Endothelial cell of umbilical vein (primary cell): Measurements from ENCODE around the gene C10orf143. TPM values are rescaled to one million over a fixed set of nuclear protein-coding genes. Genes with fewer than 3 reads are reported as not detected.

Experiments used
- BruUV-seq: library from RNA; stranded (reverse); fragments of 400-500 nt; replicated peaks from 2 replicates; lab custom pipeline; 2021; lab: Mats Ljungman, UMichigan
- CTCF ChIA-PET: fragments of 300-600, 350-600 bp; sonication (Branson Sonifier 250); formaldehyde crosslinking; loops from one replicate; lab custom pipeline; 2021; ENCODE audit warnings: antibody characterized with exemption, inconsistent platforms; lab: Charles Lee
- POLR2A ChIA-PET: fragments of 300-600, 350-600 bp; sonication (Branson Sonifier 250); formaldehyde crosslinking; loops from one replicate; lab custom pipeline; 2021; ENCODE audit warnings: antibody characterized with exemption, inconsistent platforms; lab: Charles Lee
- DNase-seq: peaks from one replicate; pipeline ENCODE4 v3.0.0-alpha.2; 2011; ENCODE audit warnings: low read depth, low spot score
- FAIRE-seq: peaks from 2 replicates; lab custom pipeline; 2011; peaks lifted over from hg19 to GRCh38; lab: Jason Lieb, UNC
- H2AFZ ChIP-seq: 2 replicates; pipeline ENCODE4 v1.6.0; 2012; ENCODE audit warnings: low read depth, low read length, control low read depth, inconsistent platforms
- H3K27ac ChIP-seq: 2 replicates; pipeline ENCODE4 v1.5.1; 2011; ENCODE audit warnings: low read depth, mild to moderate bottlenecking, control low read depth, low read length, moderate library complexity; ENCODE audit not compliant: insufficient read depth
- H3K27me3 ChIP-seq, 2 experiments: 2 replicates each; pipeline versions ENCODE4 v1.6.0 to v1.6.1; 2011; ENCODE audit warnings: low read length in 2 of 2, mixed read lengths in 1 of 2; ENCODE audit not compliant: control insufficient read depth in 2 of 2, insufficient read depth in 2 of 2
- H3K36me3 ChIP-seq, 2 experiments: 2 replicates in 1 of 2; 3 replicates in 1 of 2; pipeline ENCODE4 v1.5.1; 2011; ENCODE audit warnings: low read length in 2 of 2, mild to moderate bottlenecking in 1 of 2, moderate library complexity in 1 of 2; ENCODE audit not compliant: control insufficient read depth in 2 of 2, insufficient read depth in 2 of 2; ENCODE audit errors: extremely low read depth in 1 of 2
- H3K4me1 ChIP-seq: 3 replicates; pipeline ENCODE4 v1.5.1; 2011; ENCODE audit warnings: mild to moderate bottlenecking, low read length; ENCODE audit not compliant: control insufficient read depth, insufficient read depth; ENCODE audit errors: extremely low read depth
- H3K4me2 ChIP-seq: 2 replicates; pipeline ENCODE4 v1.6.1; 2011; ENCODE audit warnings: low read length, control low read depth, mixed read lengths; ENCODE audit not compliant: insufficient read depth
- H3K4me3 ChIP-seq, 3 experiments: fragments of 200-600 bp in 1 of 3; sonication (generic), shearing (Covaris generic) in 1 of 3; replicated peaks in 1 of 3; 2 replicates each; pipeline ENCODE4 v1.5.1; 2011 to 2016; ENCODE audit warnings: control low read depth in 3 of 3, low read length in 3 of 3, mild to moderate bottlenecking in 2 of 3, inconsistent platforms in 1 of 3, low read depth in 1 of 3, moderate library complexity in 1 of 3; ENCODE audit not compliant: insufficient read depth in 1 of 3
- H3K79me2 ChIP-seq: 2 replicates; pipeline ENCODE4 v1.6.0; 2012; ENCODE audit warnings: low read length, inconsistent platforms; ENCODE audit not compliant: control insufficient read depth, insufficient read depth
- H3K9ac ChIP-seq: replicated peaks from 2 replicates; pipeline ENCODE3; 2011; ENCODE audit warnings: low read length, control low read depth; ENCODE audit not compliant: insufficient read depth; ENCODE audit errors: extremely low read depth
- H3K9me1 ChIP-seq: replicated peaks from 3 replicates; pipeline ENCODE4 v1.6.0; 2011; ENCODE audit warnings: mild to moderate bottlenecking, low read length; ENCODE audit not compliant: control insufficient read depth, insufficient read depth; ENCODE audit errors: extremely low read depth
- H3K9me3 ChIP-seq: replicated peaks from 2 replicates; pipeline ENCODE4 v1.5.1; 2012; ENCODE audit warnings: low read length, inconsistent platforms; ENCODE audit not compliant: control insufficient read depth, insufficient read depth
- H4K20me1 ChIP-seq: replicated peaks from 2 replicates; pipeline ENCODE3; 2011; ENCODE audit warnings: mild to moderate bottlenecking, low read length; ENCODE audit not compliant: control insufficient read depth, insufficient read depth; ENCODE audit errors: extremely low read depth
- EZH2 ChIP-seq: IDR thresholded peaks from 2 replicates; pipeline ENCODE4 v1.6.1; 2012; ENCODE audit warnings: borderline replicate concordance, low read depth, mild to moderate bottlenecking, moderate library complexity, low read length, inconsistent platforms; ENCODE audit not compliant: severe bottlenecking
- FOS ChIP-seq: IDR thresholded peaks from 2 replicates; pipeline ENCODE4 v1.6.1; 2011; ENCODE audit warnings: mild to moderate bottlenecking, low read length, moderate library complexity, borderline replicate concordance; ENCODE audit not compliant: insufficient read depth
- GATA2 ChIP-seq: IDR thresholded peaks from 2 replicates; pipeline ENCODE4 v1.7.0; 2011; ENCODE audit warnings: low read depth, mild to moderate bottlenecking, moderate library complexity, mixed read lengths, low read length; ENCODE audit not compliant: insufficient read length, insufficient read depth
- JUN ChIP-seq: IDR thresholded peaks from 2 replicates; pipeline ENCODE4 v1.6.1; 2011; ENCODE audit warnings: borderline replicate concordance, low read depth; ENCODE audit not compliant: insufficient read length, insufficient read depth
- MYC ChIP-seq: IDR thresholded peaks from one replicate; pipeline ENCODE4 v1.6.1; 2011; ENCODE audit warnings: mild to moderate bottlenecking, low read depth, low read length
- POLR2A ChIP-seq: IDR thresholded peaks from 2 replicates; pipeline ENCODE4 v1.6.1; 2012; ENCODE audit warnings: low read depth, mild to moderate bottlenecking, control low read depth, low read length
- POLR2AphosphoS5 ChIP-seq: IDR thresholded peaks from 2 replicates; pipeline ENCODE4 v1.6.1; 2012; ENCODE audit warnings: low read depth, mild to moderate bottlenecking, control low read depth, low read length, moderate library complexity; ENCODE audit not compliant: insufficient read depth
- dilution Hi-C: fragments of 300-500 bp; cut with MboI; formaldehyde crosslinking; loops from one replicate; pipeline ENCODE4 v1.15.0; 2019; ENCODE audit warnings: low sequenced_read_pairs; ENCODE audit not compliant: extremely low pct_ligation_motif_present
- intact Hi-C: fragments of 100-400 bp; cut with micrococcal nuclease; formaldehyde crosslinking; loops from one replicate; pipeline ENCODE4 v1.10.0; 2022
- polyA plus RNA-seq, 4 experiments: library from polyadenylated mRNA; depleted of rRNA in 3 of 4; stranded (reverse) in 3 of 4; unstranded in 1 of 4; fragments of >200 nt; gene quantifications; 2 replicates each; pipeline versions ENCODE4 v1.2.1 to v1.2.3, GENCODE V29; 2011 to 2012; ENCODE audit warnings: missing spikeins in 1 of 4
- total RNA-seq: library from RNA; stranded (reverse); gene quantifications from 2 replicates; pipeline ENCODE4 v1.2.3, GENCODE V29; 2021
- TF ChIP-seq, protein P1 (sequence below), 2 donors: IDR thresholded peaks; 1 replicate in 1 of 2; 2 replicates in 1 of 2; pipeline ENCODE4 v1.5.1; 2011; ENCODE audit warnings: low read length in 2 of 2, mild to moderate bottlenecking in 2 of 2, moderate library complexity in 2 of 2, control low read depth in 1 of 2, inconsistent platforms in 1 of 2, low read depth in 1 of 2; ENCODE audit not compliant: insufficient read depth in 1 of 2; ENCODE audit errors: extremely low read depth in 1 of 2
- TF ChIP-seq, protein P2 (sequence below): IDR thresholded peaks from 2 replicates; pipeline ENCODE4 v1.6.1; 2011; ENCODE audit not compliant: insufficient read depth, insufficient read length

The C10orf143 gene
- total and polyA plus RNA-seq, 2 donors (not counting 3 experiments of a cell fraction or from before 2014, with no cell fraction given), result 0.26 to 0.44 TPM

GRCh38 chr10:130109796-130110245 lies 809 bp downstream of the C10orf143 start:
- peak overlapping the region; percentile 86 for H2AFZ ChIP-seq
- intact Hi-C loops (loop anchor here (2.0 kb wide), 3 partner anchors 145 to 1897 kb away; partner anchors contain the start of gene EBF3), dilution Hi-C loops (no loop called here)
- H3K79me2 ChIP-seq, result peaks cover 1% of the 10 kb centered on the region
- POLR2A ChIA-PET, result interaction anchor here (0.6 to 2.9 kb wide), 2 partner anchors 27 to 1075 kb away, joined by 3 to 24 read pairs; partner anchors contain the start of gene GLRX3
- H3K4me3 ChIP-seq, result peak overlapping the region; percentile 8 to 86 (median 73)
- no peaks in the 10 kb centered on the region for H3K9me1 ChIP-seq
- FAIRE-seq (peak; percentile 87), DNase-seq (peak; percentile 89)
- no peaks in the 10 kb centered on the region for H3K36me3 ChIP-seq
- CTCF ChIA-PET, result interaction anchor here (0.6 to 3.6 kb wide), 25 partner anchors 8 to 1931 kb away, joined by 3 to 46 read pairs (median 4); partner anchors contain the start of genes GLRX3 and MGMT
- TF ChIP-seq, protein P1, sequence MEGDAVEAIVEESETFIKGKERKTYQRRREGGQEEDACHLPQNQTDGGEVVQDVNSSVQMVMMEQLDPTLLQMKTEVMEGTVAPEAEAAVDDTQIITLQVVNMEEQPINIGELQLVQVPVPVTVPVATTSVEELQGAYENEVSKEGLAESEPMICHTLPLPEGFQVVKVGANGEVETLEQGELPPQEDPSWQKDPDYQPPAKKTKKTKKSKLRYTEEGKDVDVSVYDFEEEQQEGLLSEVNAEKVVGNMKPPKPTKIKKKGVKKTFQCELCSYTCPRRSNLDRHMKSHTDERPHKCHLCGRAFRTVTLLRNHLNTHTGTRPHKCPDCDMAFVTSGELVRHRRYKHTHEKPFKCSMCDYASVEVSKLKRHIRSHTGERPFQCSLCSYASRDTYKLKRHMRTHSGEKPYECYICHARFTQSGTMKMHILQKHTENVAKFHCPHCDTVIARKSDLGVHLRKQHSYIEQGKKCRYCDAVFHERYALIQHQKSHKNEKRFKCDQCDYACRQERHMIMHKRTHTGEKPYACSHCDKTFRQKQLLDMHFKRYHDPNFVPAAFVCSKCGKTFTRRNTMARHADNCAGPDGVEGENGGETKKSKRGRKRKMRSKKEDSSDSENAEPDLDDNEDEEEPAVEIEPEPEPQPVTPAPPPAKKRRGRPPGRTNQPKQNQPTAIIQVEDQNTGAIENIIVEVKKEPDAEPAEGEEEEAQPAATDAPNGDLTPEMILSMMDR (IDR thresholded peaks at IDR 0.05; ENCODE audit: extremely low read depth in 1 of 2, insufficient read depth in 1 of 2, low read depth in 1 of 2, low read length in 2 of 2), result peak; percentile 71 to 75
- TF ChIP-seq JUN, result no peak
- H3K9ac ChIP-seq, result peak overlapping the region; percentile 70
- H3K4me2 ChIP-seq, result peak overlapping the region; percentile 70
- peaks cover 13% of the 10 kb centered on the region for H3K4me1 ChIP-seq
- peak overlapping the region; percentile 65 for H3K27ac ChIP-seq
- no peaks in the 10 kb centered on the region for H3K9me3 ChIP-seq
- no peaks in the 10 kb centered on the region for H3K27me3 ChIP-seq
- no peaks in the 10 kb centered on the region for H4K20me1 ChIP-seq
- BruUV-seq, result TSS peak; percentile 63

- H2AFZ ChIP-seq, result no peak overlapping the region
- H3K27me3 ChIP-seq, result no peaks in the 10 kb centered on the region
- peak overlapping the region; percentile 70 for H3K4me2 ChIP-seq
- dilution Hi-C loops (no loop called here), intact Hi-C loops (no loop called here)
- H3K27ac ChIP-seq, result no peak overlapping the region
- no peaks in the 10 kb centered on the region for H3K36me3 ChIP-seq
- H3K4me3 ChIP-seq, result peak overlapping the region in 1 of 3 experiments; percentile 73
- no peaks in the 10 kb centered on the region for H4K20me1 ChIP-seq
- CTCF ChIA-PET, result interaction anchor here (0.6 to 3.6 kb wide), 22 partner anchors 9 to 1931 kb away, joined by 3 to 46 read pairs (median 4); partner anchors contain the start of genes GLRX3 and MGMT
- peaks cover 1% of the 10 kb centered on the region for H3K79me2 ChIP-seq
- BruUV-seq, result no TSS peak
- no peaks in the 10 kb centered on the region for H3K9me3 ChIP-seq
- no peak for FAIRE-seq
- no peak overlapping the region for H3K9ac ChIP-seq
- DNase-seq, result no peak
- peaks cover 13% of the 10 kb centered on the region for H3K4me1 ChIP-seq
- H3K9me1 ChIP-seq, result no peaks in the 10 kb centered on the region
- POLR2A ChIA-PET, result interaction anchor here (2.9 kb wide), 1 partner anchor 28 kb away, joined by 24 read pairs; the partner anchor contains the start of gene GLRX3
- TF ChIP-seq POLR2AphosphoS5, result no peak
- no peak for TF ChIP-seq MYC
- TF ChIP-seq JUN, result no peak
- TF ChIP-seq GATA2, result no peak
- TF ChIP-seq, protein P1 (IDR thresholded peaks at IDR 0.05; ENCODE audit: extremely low read depth in 1 of 2, insufficient read depth in 1 of 2, low read depth in 1 of 2, low read length in 2 of 2), result no peak
- TF ChIP-seq FOS, result no peak
- no peak for TF ChIP-seq POLR2A
- no peak for TF ChIP-seq EZH2
- TF ChIP-seq, protein P2, sequence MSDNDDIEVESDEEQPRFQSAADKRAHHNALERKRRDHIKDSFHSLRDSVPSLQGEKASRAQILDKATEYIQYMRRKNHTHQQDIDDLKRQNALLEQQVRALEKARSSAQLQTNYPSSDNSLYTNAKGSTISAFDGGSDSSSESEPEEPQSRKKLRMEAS, result no peak
Observed at GRCh38 chr10:130108934-130109604, 1.6 kb downstream of the C10orf143 start.
